ENCODE data around the gene GCFC2.

DNA sequence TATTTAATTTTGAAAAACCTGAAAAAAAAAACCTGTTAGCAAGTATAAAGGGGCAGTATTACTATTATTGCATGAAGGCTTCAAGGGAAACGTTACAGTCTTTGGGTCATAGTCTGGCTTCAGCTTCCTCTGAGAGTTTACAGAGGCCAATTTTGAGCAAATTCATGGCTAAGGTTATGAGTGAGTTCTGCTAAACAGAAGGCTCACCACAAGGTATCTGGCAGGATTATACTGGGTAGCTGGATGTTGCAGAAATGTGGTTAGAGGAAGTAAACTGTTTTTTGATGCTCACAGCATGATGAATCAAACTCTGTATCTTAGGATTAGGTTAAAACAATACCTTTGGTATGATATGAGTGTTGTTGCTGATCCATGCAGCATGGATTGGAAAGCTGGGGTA, 54.9 kb downstream of the GCFC2 start:
- TF ChIP-seq EZH2 (IDR thresholded peaks at IDR 0.05; ENCODE audit: insufficient read depth, poor library complexity, severe bottlenecking): no peak
- TF ChIP-seq EZH2phosphoT487 (IDR thresholded peaks at IDR 0.05; ENCODE audit: insufficient read depth, low read depth): no peak
